ENCODE measurements around the gene KCNIP3.
"Not testable (repeated sequence)": the region's sequence is repeated elsewhere in the genome, so short reads cannot be mapped to it uniquely, and the experiment has no call there.

Gene KCNIP3

GRCh38 chr2:95374921-95375471 is 77.8 kb downstream of the KCNIP3 start:
- Histone ChIP-seq H3K4me3 (ENCODE audit: extremely low read depth, insufficient read depth, low read length, poor library complexity, severe bottlenecking) (no peak overlapping the region), H3K9me3 (ENCODE audit: control insufficient read depth, low read length) (no peaks in the 10 kb centered on the region), H3K27ac (ENCODE audit: low read depth, low read length, severe bottlenecking) (no peak overlapping the region), H3K36me3 (ENCODE audit: control insufficient read depth, insufficient read depth, low read length) (no peaks in the 10 kb centered on the region), H3K4me1 (ENCODE audit: control insufficient read depth, insufficient read depth, low read length, poor library complexity, severe bottlenecking) (no peaks in the 10 kb centered on the region)
- WGBS, 2 experiments (ENCODE audit: insufficient coverage in 2 of 2) = 86 to 88% methylated on average over 8 to 13 of the region's 15 CpGs

GRCh38 chr2:95375532-95376150 is 78.5 kb downstream of the KCNIP3 start:
- no peaks in the 10 kb centered on the region for H3K4me1 ChIP-seq (ENCODE audit: control insufficient read depth, insufficient read depth, low read length, poor library complexity, severe bottlenecking)
- no peak overlapping the region for H3K4me3 ChIP-seq (ENCODE audit: extremely low read depth, insufficient read depth, low read length, poor library complexity, severe bottlenecking)
- H3K36me3 ChIP-seq (ENCODE audit: control insufficient read depth, insufficient read depth, low read length) = no peaks in the 10 kb centered on the region
- H3K27ac ChIP-seq (ENCODE audit: low read depth, low read length, severe bottlenecking) = no peak overlapping the region
- H3K9me3 ChIP-seq (ENCODE audit: control insufficient read depth, low read length) = no peaks in the 10 kb centered on the region
- 86 to 91% methylated on average over 19 to 21 of the region's 21 CpGs for WGBS, 2 experiments (ENCODE audit: insufficient coverage in 2 of 2)

GRCh38 chr2:95376311-95377215 is 79.4 kb downstream of the KCNIP3 start:
- no peaks in the 10 kb centered on the region for H3K4me1 ChIP-seq (ENCODE audit: control insufficient read depth, insufficient read depth, low read length, poor library complexity, severe bottlenecking)
- H3K36me3 ChIP-seq (ENCODE audit: control insufficient read depth, insufficient read depth, low read length) = no peaks in the 10 kb centered on the region
- no peak overlapping the region for H3K27ac ChIP-seq (ENCODE audit: low read depth, low read length, severe bottlenecking)
- no peaks in the 10 kb centered on the region for H3K9me3 ChIP-seq (ENCODE audit: control insufficient read depth, low read length)
- WGBS, 2 experiments (ENCODE audit: insufficient coverage in 2 of 2) = 86 to 92% methylated on average over 18 to 20 of the region's 22 CpGs
- H3K4me3 ChIP-seq (ENCODE audit: extremely low read depth, insufficient read depth, low read length, poor library complexity, severe bottlenecking) = no peak overlapping the region

GRCh38 chr2:95377216-95378123 is 80.3 kb downstream of the KCNIP3 start:
- Histone ChIP-seq H3K27ac (ENCODE audit: low read depth, low read length, severe bottlenecking) (no peak overlapping the region), H3K4me3 (ENCODE audit: extremely low read depth, insufficient read depth, low read length, poor library complexity, severe bottlenecking) (no peak overlapping the region), H3K9me3 (ENCODE audit: control insufficient read depth, low read length) (no peaks in the 10 kb centered on the region), H3K36me3 (ENCODE audit: control insufficient read depth, insufficient read depth, low read length) (no peaks in the 10 kb centered on the region), H3K4me1 (ENCODE audit: control insufficient read depth, insufficient read depth, low read length, poor library complexity, severe bottlenecking) (no peaks in the 10 kb centered on the region)
- 91 to 95% methylated on average over 13 to 16 of the region's 17 CpGs for WGBS, 2 experiments (ENCODE audit: insufficient coverage in 2 of 2)

- not testable (repeated sequence) for H3K27ac ChIP-seq (ENCODE audit: low read depth, low read length, severe bottlenecking); H3K4me3 ChIP-seq (ENCODE audit: extremely low read depth, insufficient read depth, low read length, poor library complexity, severe bottlenecking); H3K9me3 ChIP-seq (ENCODE audit: control insufficient read depth, low read length); H3K4me1 ChIP-seq (ENCODE audit: control insufficient read depth, insufficient read depth, low read length, poor library complexity, severe bottlenecking); H3K36me3 ChIP-seq (ENCODE audit: control insufficient read depth, insufficient read depth, low read length)
- WGBS, 2 experiments (ENCODE audit: insufficient coverage in 2 of 2) = 84 to 96% methylated on average over 4 of the region's 7 CpGs
Measured at GRCh38 chr2:95378281-95378680, 81.1 kb downstream of the KCNIP3 start.

GRCh38 chr2:95379371-95379831 is 82.3 kb downstream of the KCNIP3 start:
- WGBS, 2 experiments (ENCODE audit: insufficient coverage in 2 of 2) = 51 to 67% methylated on average over 6 to 7 of the region's 8 CpGs

GRCh38 chr2:95380280-95380679 is 83.1 kb downstream of the KCNIP3 start:
- Histone ChIP-seq H3K9me3 (ENCODE audit: control insufficient read depth, low read length) (no peaks in the 10 kb centered on the region), H3K36me3 (ENCODE audit: control insufficient read depth, insufficient read depth, low read length) (no peaks in the 10 kb centered on the region), H3K4me3 (ENCODE audit: extremely low read depth, insufficient read depth, low read length, poor library complexity, severe bottlenecking) (no peak overlapping the region), H3K27ac (ENCODE audit: low read depth, low read length, severe bottlenecking) (no peak overlapping the region), H3K4me1 (ENCODE audit: control insufficient read depth, insufficient read depth, low read length, poor library complexity, severe bottlenecking) (no peaks in the 10 kb centered on the region)
- 84 to 92% methylated on average over 3 to 4 of the region's 5 CpGs for WGBS, 2 experiments (ENCODE audit: insufficient coverage in 2 of 2)

More at GRCh38 chr2:95379371-95379831, 82.3 kb downstream of the KCNIP3 start:
- Histone ChIP-seq H3K36me3 (ENCODE audit: control insufficient read depth, insufficient read depth, low read length) (no peaks in the 10 kb centered on the region), H3K4me3 (ENCODE audit: extremely low read depth, insufficient read depth, low read length, poor library complexity, severe bottlenecking) (no peak overlapping the region), H3K27ac (ENCODE audit: low read depth, low read length, severe bottlenecking) (no peak overlapping the region), H3K4me1 (ENCODE audit: control insufficient read depth, insufficient read depth, low read length, poor library complexity, severe bottlenecking) (no peaks in the 10 kb centered on the region), H3K9me3 (ENCODE audit: control insufficient read depth, low read length) (no peaks in the 10 kb centered on the region)

GRCh38 chr2:95380731-95381130 is 83.6 kb downstream of the KCNIP3 start:
- Histone ChIP-seq H3K27ac (ENCODE audit: low read depth, low read length, severe bottlenecking) (no peak overlapping the region), H3K36me3 (ENCODE audit: control insufficient read depth, insufficient read depth, low read length) (no peaks in the 10 kb centered on the region), H3K4me3 (ENCODE audit: extremely low read depth, insufficient read depth, low read length, poor library complexity, severe bottlenecking) (no peak overlapping the region), H3K9me3 (ENCODE audit: control insufficient read depth, low read length) (no peaks in the 10 kb centered on the region), H3K4me1 (ENCODE audit: control insufficient read depth, insufficient read depth, low read length, poor library complexity, severe bottlenecking) (no peaks in the 10 kb centered on the region)
- WGBS, 2 experiments (ENCODE audit: insufficient coverage in 2 of 2) = 96 to 100% methylated on average over 2 to 3 of the region's 5 CpGs

GRCh38 chr2:95381212-95382191 is 84.4 kb downstream of the KCNIP3 start:
- 87 to 90% methylated on average over 14 to 16 of the region's 22 CpGs for WGBS, 2 experiments (ENCODE audit: insufficient coverage in 2 of 2)
- H3K4me1 ChIP-seq (ENCODE audit: control insufficient read depth, insufficient read depth, low read length, poor library complexity, severe bottlenecking) = no peaks in the 10 kb centered on the region
- H3K4me3 ChIP-seq (ENCODE audit: extremely low read depth, insufficient read depth, low read length, poor library complexity, severe bottlenecking) = no peak overlapping the region
- no peaks in the 10 kb centered on the region for H3K9me3 ChIP-seq (ENCODE audit: control insufficient read depth, low read length)
- no peaks in the 10 kb centered on the region for H3K36me3 ChIP-seq (ENCODE audit: control insufficient read depth, insufficient read depth, low read length)
- no peak overlapping the region for H3K27ac ChIP-seq (ENCODE audit: low read depth, low read length, severe bottlenecking)

All from mesodermal cell (in vitro differentiated cells).